Stomach (tissue), 4 donors: ENCODE measurements around the gene KIRREL3.

Experiments
- POLR2A ChIP-seq, 4 donors: fragments of 450-650 bp; IDR thresholded peaks; one replicate each; pipeline ENCODE4 v1.6.1; 2016; ENCODE audit warnings: antibody characterized with exemption in 4 of 4, control low read depth in 2 of 4, mild to moderate bottlenecking in 1 of 4, moderate library complexity in 1 of 4
- POLR2AphosphoS5 ChIP-seq, 3 donors: sonication (generic); formaldehyde crosslinking; IDR thresholded peaks; one replicate each; pipeline ENCODE4 v1.6.1; 2016; ENCODE audit warnings: antibody characterized with exemption in 3 of 3
- TF ChIP-seq, protein P1 (sequence below), 7 experiments: fragments of 450-650 bp in 4 of 7; fragments of 200-600 bp in 3 of 7; sonication (generic) in 3 of 7; IDR thresholded peaks; one replicate each; pipeline ENCODE4 v1.5.1; 2016 to 2019; ENCODE audit warnings: antibody characterized with exemption in 7 of 7, control low read depth in 2 of 7, mild to moderate bottlenecking in 1 of 7

DNA sequence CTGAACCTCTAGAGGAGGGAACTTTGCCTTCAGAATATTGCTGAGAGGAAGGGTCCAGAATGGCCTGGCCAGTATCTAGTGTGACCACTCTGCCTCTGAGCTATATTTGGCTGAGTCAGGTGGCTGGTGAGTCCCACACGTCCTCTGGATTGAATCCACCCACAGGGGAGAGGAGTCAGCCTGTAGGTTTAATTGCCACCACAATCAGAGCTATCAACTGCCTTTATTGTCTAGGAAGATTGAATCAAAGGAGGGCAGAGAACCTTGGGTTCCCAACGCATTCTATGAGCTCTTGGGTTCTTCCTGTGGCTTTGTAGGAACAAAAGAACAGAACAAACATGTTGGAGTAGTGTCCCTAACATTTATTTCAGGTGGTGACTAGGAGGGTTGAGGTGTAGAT is 577.4 kb downstream of the KIRREL3 start:
- TF ChIP-seq POLR2AphosphoS5 (IDR thresholded peaks at IDR 0.05) = no peak
- no peak for TF ChIP-seq POLR2A (IDR thresholded peaks at IDR 0.05)
- TF ChIP-seq, protein P1, sequence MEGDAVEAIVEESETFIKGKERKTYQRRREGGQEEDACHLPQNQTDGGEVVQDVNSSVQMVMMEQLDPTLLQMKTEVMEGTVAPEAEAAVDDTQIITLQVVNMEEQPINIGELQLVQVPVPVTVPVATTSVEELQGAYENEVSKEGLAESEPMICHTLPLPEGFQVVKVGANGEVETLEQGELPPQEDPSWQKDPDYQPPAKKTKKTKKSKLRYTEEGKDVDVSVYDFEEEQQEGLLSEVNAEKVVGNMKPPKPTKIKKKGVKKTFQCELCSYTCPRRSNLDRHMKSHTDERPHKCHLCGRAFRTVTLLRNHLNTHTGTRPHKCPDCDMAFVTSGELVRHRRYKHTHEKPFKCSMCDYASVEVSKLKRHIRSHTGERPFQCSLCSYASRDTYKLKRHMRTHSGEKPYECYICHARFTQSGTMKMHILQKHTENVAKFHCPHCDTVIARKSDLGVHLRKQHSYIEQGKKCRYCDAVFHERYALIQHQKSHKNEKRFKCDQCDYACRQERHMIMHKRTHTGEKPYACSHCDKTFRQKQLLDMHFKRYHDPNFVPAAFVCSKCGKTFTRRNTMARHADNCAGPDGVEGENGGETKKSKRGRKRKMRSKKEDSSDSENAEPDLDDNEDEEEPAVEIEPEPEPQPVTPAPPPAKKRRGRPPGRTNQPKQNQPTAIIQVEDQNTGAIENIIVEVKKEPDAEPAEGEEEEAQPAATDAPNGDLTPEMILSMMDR (IDR thresholded peaks at IDR 0.05) = no peak
